Endothelial cell (in vitro differentiated cells): ENCODE results near the gene PRR29. TPM values are rescaled to one million over a fixed set of nuclear protein-coding genes. Genes with fewer than 3 reads are reported as not detected.

Source experiments
- DNase-seq: peaks from one replicate; pipeline ENCODE4 v3.0.0; 2021; ENCODE audit warnings: low spot score
- H3K27ac Mint-ChIP-seq: one replicate; pipeline ENCODE4 v1.8.0; 2021; ENCODE audit warnings: mixed read lengths, inconsistent platforms; ENCODE audit not compliant: unreplicated experiment
- H3K27me3 Mint-ChIP-seq: one replicate; pipeline ENCODE4 v1.8.0; 2021; ENCODE audit warnings: mild to moderate bottlenecking, moderate library complexity, mixed read lengths, inconsistent platforms; ENCODE audit not compliant: unreplicated experiment
- H3K36me3 Mint-ChIP-seq: one replicate; pipeline ENCODE4 v1.8.0; 2021; ENCODE audit warnings: mild to moderate bottlenecking, low read depth, mixed read lengths, inconsistent platforms; ENCODE audit not compliant: unreplicated experiment
- H3K4me1 Mint-ChIP-seq: one replicate; pipeline ENCODE4 v1.8.0; 2021; ENCODE audit warnings: mild to moderate bottlenecking, mixed read lengths, inconsistent platforms; ENCODE audit not compliant: unreplicated experiment
- H3K4me3 Mint-ChIP-seq: one replicate; pipeline ENCODE4 v1.8.0; 2021; ENCODE audit warnings: mild to moderate bottlenecking, mixed read lengths, inconsistent platforms; ENCODE audit not compliant: unreplicated experiment
- H3K9me3 Mint-ChIP-seq: one replicate; pipeline ENCODE4 v1.8.0; 2021; ENCODE audit warnings: mixed read lengths, inconsistent platforms; ENCODE audit not compliant: unreplicated experiment
- CTCF ChIP-seq: fragments of 200-600 bp; sonication (generic); IDR thresholded peaks from one replicate; pipeline ENCODE4 v1.5.0; 2021; ENCODE audit warnings: antibody characterized with exemption; ENCODE audit not compliant: unreplicated experiment
- total RNA-seq: library from RNA; stranded (reverse); fragmentation: NEBNext Ultra II Directional; extraction: Animal tissue kit (Norgen Biotek cat#: 25700); gene quantifications from one replicate; pipeline ENCODE4 v1.2.1, GENCODE V29; 2021; ENCODE audit not compliant: unreplicated experiment

The PRR29 gene
- total RNA-seq, 1 donor from 2014 or later: 25.3 TPM

DNA sequence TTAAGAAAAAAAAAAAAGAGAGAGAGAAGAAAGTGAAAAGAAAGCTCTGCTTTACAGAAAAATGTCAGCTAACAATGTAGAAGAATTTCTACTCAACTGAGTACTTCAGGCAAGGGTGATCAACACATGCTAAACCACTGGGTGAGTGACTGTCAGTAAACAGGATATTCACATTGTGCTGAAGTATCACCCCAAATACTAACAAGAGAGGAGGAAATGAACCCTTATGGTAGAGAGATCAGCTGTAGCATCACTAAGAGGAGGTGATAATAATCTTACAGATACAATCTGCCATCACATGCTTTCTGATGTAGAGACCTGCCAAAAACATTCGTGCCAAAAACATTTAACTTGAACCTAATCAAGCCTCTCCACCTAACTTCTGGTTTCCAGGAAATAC lies 53.0 kb downstream of the PRR29 start:
- no peak for TF ChIP-seq CTCF
- Mint-ChIP-seq H3K4me1 (peaks cover 14% of the 10 kb centered on the region), H3K27me3 (peaks cover 2% of the 10 kb centered on the region), H3K36me3 (peaks cover 35% of the 10 kb centered on the region), H3K4me3 (no peak overlapping the region), H3K9me3 (no peaks in the 10 kb centered on the region), H3K27ac (no peak overlapping the region)
- no peak for DNase-seq

GRCh38 chr17:64053101-64053500 lies 55.0 kb downstream of the PRR29 start:
- DNase-seq: no peak
- Mint-ChIP-seq H3K4me1 (peaks cover 20% of the 10 kb centered on the region), H3K36me3 (peaks cover 41% of the 10 kb centered on the region), H3K4me3 (no peak overlapping the region), H3K27me3 (peaks cover 2% of the 10 kb centered on the region), H3K9me3 (no peaks in the 10 kb centered on the region), H3K27ac (no peak overlapping the region)
- TF ChIP-seq CTCF: no peak

Other genes with a start within 250 kb of the PRR29 start
- 58.0 TPM for gene CCDC47, start 224.8 kb upstream of the PRR29 start, total RNA-seq
- 110 TPM for gene DDX42, start 224.2 kb upstream of the PRR29 start, total RNA-seq
- gene PSMC5, start 170.9 kb upstream of the PRR29 start, total RNA-seq: 124 TPM
- 48.6 TPM for gene FTSJ3, start 170.7 kb upstream of the PRR29 start, total RNA-seq
- gene SMARCD2, start 155.7 kb upstream of the PRR29 start, total RNA-seq: 57.3 TPM
- gene CSH2, start 124.7 kb upstream of the PRR29 start, total RNA-seq: not detected
- not detected for gene GH2, start 116.4 kb upstream of the PRR29 start, total RNA-seq
- gene CSH1, start 101.8 kb upstream of the PRR29 start, total RNA-seq: not detected
- not detected for gene CSHL1, start 87.1 kb upstream of the PRR29 start, total RNA-seq
- gene GH1, start 79.5 kb upstream of the PRR29 start, total RNA-seq: not detected
- gene CD79B, start 66.0 kb upstream of the PRR29 start, total RNA-seq: 3.4 TPM
- gene SCN4A, start 25.4 kb upstream of the PRR29 start, total RNA-seq: 0.95 TPM
- gene ICAM2, start 22.3 kb downstream of the PRR29 start, total RNA-seq: 52.1 TPM
- 16.7 TPM for gene ERN1, start 131.8 kb downstream of the PRR29 start, total RNA-seq